ENCODE results near the gene RBM39.
"Not testable (repeated sequence)": the region's sequence is repeated elsewhere in the genome, so short reads cannot be mapped to it uniquely, and the experiment has no call there.

RBM39 gene

GRCh38 chr20:35704514-35705261, 37.4 kb downstream of the RBM39 start:
- no peak for DNase-seq

GRCh38 chr20:35702824-35703695, 39.0 kb downstream of the RBM39 start:
- no peak for DNase-seq

- DNase-seq, result no peak
These were observed 39.8 kb downstream of the RBM39 start for GRCh38 chr20:35702051-35702823.

GRCh38 chr20:35700625-35701148, 41.4 kb downstream of the RBM39 start:
- DNase-seq, result no peak

GRCh38 chr20:35699957-35700624, 42.0 kb downstream of the RBM39 start:
- no peak for DNase-seq

- peak; percentile 88 to 94 (median 90) for DNase-seq
These were observed 42.7 kb downstream of the RBM39 start, which contains the start of the genes NFS1 and ROMO1 for GRCh38 chr20:35699127-35699956. Gene NFS1, minus strand, starts transcription at chr20:35699352. Its CDS starts 64 bp downstream, at chr20:35699288. Gene ROMO1, plus strand, starts transcription at chr20:35699405. Its CDS starts 228 bp downstream, at chr20:35699633.

GRCh38 chr20:35698298-35699126, 43.5 kb downstream of the RBM39 start:
- peak in 1 of 4 experiments; percentile 18 for DNase-seq

- DNase-seq, result no peak
These were observed 44.3 kb downstream of the RBM39 start for GRCh38 chr20:35697696-35698297.

- no peak for DNase-seq
These were observed 46.1 kb downstream of the RBM39 start for GRCh38 chr20:35695978-35696377.

GRCh38 chr20:35695245-35695749, 46.8 kb downstream of the RBM39 start:
- DNase-seq, result no peak

GRCh38 chr20:35690265-35690664, 51.8 kb downstream of the RBM39 start:
- no peak for DNase-seq

GRCh38 chr20:35686872-35687271, 55.2 kb downstream of the RBM39 start:
- DNase-seq, result not testable (repeated sequence)

GRCh38 chr20:35685368-35685767, 56.7 kb downstream of the RBM39 start:
- DNase-seq, result not testable (repeated sequence)

GRCh38 chr20:35681960-35682359, 60.1 kb downstream of the RBM39 start:
- DNase-seq, result no peak

- DNase-seq, result peak; percentile 44 to 69 (median 60)
These were observed 61.4 kb downstream of the RBM39 start for GRCh38 chr20:35680452-35681183.

GRCh38 chr20:35674921-35675320, 67.1 kb downstream of the RBM39 start:
- no peak for DNase-seq

GRCh38 chr20:35673884-35674283, 68.2 kb downstream of the RBM39 start:
- no peak for DNase-seq

- DNase-seq, result no peak
These were observed 72.4 kb downstream of the RBM39 start for GRCh38 chr20:35669681-35670080.

GRCh38 chr20:35669221-35669620, 72.8 kb downstream of the RBM39 start:
- DNase-seq, result no peak

All from suppressor macrophage (primary cell).